ENCODE results near the gene DDB1. TPM values are rescaled to one million over a fixed set of nuclear protein-coding genes. Genes with fewer than 3 reads are reported as not detected.

DDB1 gene
- total RNA-seq, 4 donors from 2014 or later = 175 to 215 (median 189) TPM

GRCh38 chr11:61375761-61376108, 42.8 kb upstream of the DDB1 start:
- in situ Hi-C loops (cut with MboI; ENCODE audit: low sequenced_read_pairs in 4 of 4) (no loop called here), intact Hi-C loops (cut with DNase I; ENCODE audit: low total_unique reads) (no loop called here)
- Histone ChIP-seq H3K9me3 (no peaks in the 10 kb centered on the region), H3K27ac (peak overlapping the region in 2 of 4 donors; percentile 36 to 68), H3K27me3 (no peaks in the 10 kb centered on the region), H3K4me1 (peaks cover 8 to 15% of the 10 kb centered on the region in 2 donors), H3K36me3 (peaks cover 0 to 7% of the 10 kb centered on the region in 2 donors), H3K4me3 (no peak overlapping the region)
- DNase-seq (no peak), ATAC-seq (no peak)
- TF ChIP-seq POLR2A (IDR thresholded peaks at IDR 0.05) = no peak
- no peak for TF ChIP-seq CTCF (IDR thresholded peaks at IDR 0.05 in 4 of 5, conservative IDR thresholded peaks at IDR 0.05 in 1 of 5)

GRCh38 chr11:61372659-61373420, 39.9 kb upstream of the DDB1 start:
- no peak for ATAC-seq
- intact Hi-C loops (cut with DNase I; ENCODE audit: low total_unique reads) = no loop called here

GRCh38 chr11:61370349-61371005, 37.6 kb upstream of the DDB1 start:
- Histone ChIP-seq H3K4me1 (peaks cover 5 to 8% of the 10 kb centered on the region in 2 donors), H3K4me3 (no peak overlapping the region), H3K36me3 (peaks cover 0 to 55% of the 10 kb centered on the region in 2 donors), H3K27ac (peak overlapping the region in 1 of 4 donors; percentile 35), H3K27me3 (no peaks in the 10 kb centered on the region), H3K9me3 (no peaks in the 10 kb centered on the region)
- intact Hi-C loops (cut with DNase I; ENCODE audit: low total_unique reads) (no loop called here), in situ Hi-C loops (cut with MboI; ENCODE audit: low sequenced_read_pairs in 4 of 4) (no loop called here)
- ATAC-seq (no peak), DNase-seq (no peak)
- TF ChIP-seq CTCF (IDR thresholded peaks at IDR 0.05 in 4 of 5, conservative IDR thresholded peaks at IDR 0.05 in 1 of 5) (no peak), POLR2A (IDR thresholded peaks at IDR 0.05) (no peak)

More at GRCh38 chr11:61372659-61373420, 39.9 kb upstream of the DDB1 start:
- TF ChIP-seq POLR2A (IDR thresholded peaks at IDR 0.05) = no peak
- TF ChIP-seq CTCF (IDR thresholded peaks at IDR 0.05 in 4 of 5, conservative IDR thresholded peaks at IDR 0.05 in 1 of 5) = no peak
- Histone ChIP-seq H3K27me3 (no peaks in the 10 kb centered on the region), H3K36me3 (peaks cover 0 to 36% of the 10 kb centered on the region in 2 donors), H3K4me1 (peaks cover 12 to 13% of the 10 kb centered on the region in 2 donors), H3K9me3 (no peaks in the 10 kb centered on the region), H3K4me3 (no peak overlapping the region), H3K27ac (no peak overlapping the region)
- in situ Hi-C loops (cut with MboI; ENCODE audit: low sequenced_read_pairs in 4 of 4) = no loop called here
- no peak for DNase-seq

- TF ChIP-seq CTCF (IDR thresholded peaks at IDR 0.05 in 4 of 5, conservative IDR thresholded peaks at IDR 0.05 in 1 of 5) = no peak
- TF ChIP-seq POLR2A (IDR thresholded peaks at IDR 0.05) = no peak
- DNase-seq (peak; percentile 44 to 75), ATAC-seq (peak; percentile 82 to 92)
- in situ Hi-C loops (cut with MboI; ENCODE audit: low sequenced_read_pairs in 4 of 4) = no loop called here
- H3K27ac ChIP-seq = peak overlapping the region in 3 of 4 donors; percentile 28 to 55 (median 35)
- intact Hi-C loops (cut with DNase I; ENCODE audit: low total_unique reads) = no loop called here
- peaks cover 5 to 8% of the 10 kb centered on the region in 2 donors for H3K4me1 ChIP-seq
- H3K9me3 ChIP-seq = no peaks in the 10 kb centered on the region
- no peak overlapping the region for H3K4me3 ChIP-seq
- no peaks in the 10 kb centered on the region for H3K27me3 ChIP-seq
- peaks cover 0 to 63% of the 10 kb centered on the region in 2 donors for H3K36me3 ChIP-seq
Measured at GRCh38 chr11:61369372-61370348, 36.8 kb upstream of the DDB1 start.

Measured in gastrocnemius medialis (tissue), 4 donors.